ENCODE data around the gene WHRN.

Gene WHRN

DNA sequence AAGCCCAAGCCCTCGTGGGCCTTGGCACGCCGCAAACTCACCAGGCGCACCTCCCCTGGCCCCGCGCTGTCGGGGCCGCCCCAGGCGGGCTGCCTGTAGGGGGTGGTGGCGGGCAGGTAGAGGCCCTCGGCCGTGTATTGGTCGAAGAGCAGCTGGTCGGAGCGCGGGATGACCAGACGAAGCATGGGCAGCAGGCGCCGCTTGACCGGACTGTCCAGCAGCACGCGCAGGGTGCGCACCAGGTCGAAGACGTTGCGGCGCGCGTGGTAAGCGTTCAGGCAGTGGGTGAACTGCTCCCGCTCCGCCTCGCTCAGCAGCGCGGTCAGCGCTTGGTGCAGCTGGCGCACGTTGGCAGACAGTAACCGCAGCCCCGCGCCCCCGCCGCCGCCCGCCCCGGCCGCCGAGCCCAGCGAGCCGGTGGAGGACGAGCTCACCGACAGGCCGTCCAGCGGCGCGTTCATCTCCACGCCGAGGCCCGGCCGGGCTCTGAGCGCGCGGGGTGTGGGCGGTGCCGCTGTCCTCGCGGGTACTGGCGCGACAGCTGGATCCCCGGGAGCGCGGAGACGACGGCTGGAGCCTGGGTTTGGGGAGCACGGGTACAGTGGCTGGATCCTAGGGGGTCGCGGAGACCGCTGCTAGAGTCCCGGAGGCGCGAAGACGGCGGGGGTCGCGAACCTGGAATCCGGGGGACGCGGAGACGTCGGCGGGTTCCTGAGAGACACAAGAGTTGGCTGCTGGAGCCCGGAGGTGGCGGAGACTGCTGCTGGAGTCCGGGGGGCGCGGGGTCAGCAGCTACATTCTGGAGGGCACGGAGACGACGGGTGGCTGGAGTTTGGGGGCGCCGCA is 709 bp downstream of the WHRN start:
- peak; percentile 55 for DNase-seq

GRCh38 chr9:114503522-114504340 is 1.5 kb downstream of the WHRN start:
- no peaks in the 10 kb centered on the region for H3K9me3 Mint-ChIP-seq
- peaks cover 13% of the 10 kb centered on the region for H3K4me1 Mint-ChIP-seq
- no peak for DNase-seq
- CTCF ChIA-PET, result interaction anchor here (1.4 to 10.1 kb wide), 5 partner anchors 15 to 149 kb away, joined by 4 to 96 read pairs (median 6); no protein-coding TSS in a partner anchor
- no peak overlapping the region for H3K27ac Mint-ChIP-seq
- H3K36me3 Mint-ChIP-seq, result no peaks in the 10 kb centered on the region
- peak overlapping the region; percentile 13 for H3K4me3 Mint-ChIP-seq
- peaks cover 89% of the 10 kb centered on the region for H3K27me3 Mint-ChIP-seq

More for the DNA sequence above, 709 bp downstream of the WHRN start:
- H3K4me1 Mint-ChIP-seq, result peaks cover 13% of the 10 kb centered on the region
- peak overlapping the region; percentile 69 for H3K4me3 Mint-ChIP-seq
- H3K9me3 Mint-ChIP-seq, result no peaks in the 10 kb centered on the region
- H3K27ac Mint-ChIP-seq, result no peak overlapping the region
- H3K36me3 Mint-ChIP-seq, result no peaks in the 10 kb centered on the region
- CTCF ChIA-PET, result interaction anchor here (0.6 to 10.1 kb wide), 7 partner anchors 16 to 173 kb away, joined by 3 to 96 read pairs (median 5); no protein-coding TSS in a partner anchor
- H3K27me3 Mint-ChIP-seq, result peaks cover 93% of the 10 kb centered on the region

- peaks cover 13% of the 10 kb centered on the region for H3K4me1 Mint-ChIP-seq
- CTCF ChIA-PET, result interaction anchor here (1.9 to 10.1 kb wide), 3 partner anchors 16 to 150 kb away, joined by 10 to 96 read pairs (median 21); no protein-coding TSS in a partner anchor
- H3K27me3 Mint-ChIP-seq, result peaks cover 83% of the 10 kb centered on the region
- no peak for DNase-seq
- H3K4me3 Mint-ChIP-seq, result no peak overlapping the region
- H3K9me3 Mint-ChIP-seq, result no peaks in the 10 kb centered on the region
- H3K27ac Mint-ChIP-seq, result no peak overlapping the region
- H3K36me3 Mint-ChIP-seq, result no peaks in the 10 kb centered on the region
These were observed 2.3 kb downstream of the WHRN start for GRCh38 chr9:114503009-114503408.

- no peak overlapping the region for H3K4me3 Mint-ChIP-seq
- DNase-seq, result no peak
- H3K36me3 Mint-ChIP-seq, result no peaks in the 10 kb centered on the region
- H3K27me3 Mint-ChIP-seq, result peaks cover 76% of the 10 kb centered on the region
- H3K9me3 Mint-ChIP-seq, result no peaks in the 10 kb centered on the region
- no peak overlapping the region for H3K27ac Mint-ChIP-seq
- peaks cover 13% of the 10 kb centered on the region for H3K4me1 Mint-ChIP-seq
- CTCF ChIA-PET, result interaction anchor here (1.3 to 10.1 kb wide), 4 partner anchors 15 to 151 kb away, joined by 4 to 96 read pairs (median 16); no protein-coding TSS in a partner anchor
These were observed 3.2 kb downstream of the WHRN start for GRCh38 chr9:114501796-114502682.

GRCh38 chr9:114500697-114501292 is 4.5 kb downstream of the WHRN start:
- H3K4me1 Mint-ChIP-seq, result peaks cover 6% of the 10 kb centered on the region
- H3K36me3 Mint-ChIP-seq, result no peaks in the 10 kb centered on the region
- peaks cover 64% of the 10 kb centered on the region for H3K27me3 Mint-ChIP-seq
- CTCF ChIA-PET, result interaction anchor here (1.2 to 1.9 kb wide), 2 partner anchors 13 to 67 kb away, joined by 4 to 10 read pairs; no protein-coding TSS in a partner anchor
- no peaks in the 10 kb centered on the region for H3K9me3 Mint-ChIP-seq
- DNase-seq, result no peak
- no peak overlapping the region for H3K4me3 Mint-ChIP-seq
- H3K27ac Mint-ChIP-seq, result no peak overlapping the region

- Mint-ChIP-seq H3K36me3 (no peaks in the 10 kb centered on the region), H3K27me3 (peaks cover 64% of the 10 kb centered on the region), H3K4me1 (peaks cover 2% of the 10 kb centered on the region), H3K4me3 (no peak overlapping the region), H3K27ac (no peak overlapping the region), H3K9me3 (no peaks in the 10 kb centered on the region)
- CTCF ChIA-PET, result interaction anchor here (1.0 to 1.2 kb wide), 2 partner anchors 14 to 67 kb away, joined by 4 read pairs; no protein-coding TSS in a partner anchor
- no peak for DNase-seq
These were observed 5.2 kb downstream of the WHRN start for GRCh38 chr9:114499941-114500696.

GRCh38 chr9:114499528-114499927 is 5.7 kb downstream of the WHRN start:
- CTCF ChIA-PET, result interaction anchor here (1.0 to 3.4 kb wide), 2 partner anchors 8 to 13 kb away, joined by 4 to 12 read pairs; no protein-coding TSS in a partner anchor
- H3K27ac Mint-ChIP-seq, result no peak overlapping the region
- peaks cover 61% of the 10 kb centered on the region for H3K27me3 Mint-ChIP-seq
- peaks cover 2% of the 10 kb centered on the region for H3K4me1 Mint-ChIP-seq
- H3K36me3 Mint-ChIP-seq, result no peaks in the 10 kb centered on the region
- no peaks in the 10 kb centered on the region for H3K9me3 Mint-ChIP-seq
- no peak overlapping the region for H3K4me3 Mint-ChIP-seq
- no peak for DNase-seq

GRCh38 chr9:114497727-114498382 is 7.4 kb downstream of the WHRN start:
- Mint-ChIP-seq H3K9me3 (no peaks in the 10 kb centered on the region), H3K36me3 (no peaks in the 10 kb centered on the region), H3K4me1 (peaks cover 2% of the 10 kb centered on the region), H3K27ac (no peak overlapping the region), H3K27me3 (peaks cover 50% of the 10 kb centered on the region), H3K4me3 (no peak overlapping the region)
- CTCF ChIA-PET, result interaction anchor here (0.5 to 3.4 kb wide), 6 partner anchors 10 to 156 kb away, joined by 4 to 12 read pairs (median 6); no protein-coding TSS in a partner anchor
- no peak for DNase-seq

GRCh38 chr9:114497236-114497635 is 8.0 kb downstream of the WHRN start:
- CTCF ChIA-PET, result interaction anchor here (1.3 to 3.4 kb wide), 4 partner anchors 9 to 156 kb away, joined by 4 to 12 read pairs (median 8); no protein-coding TSS in a partner anchor
- Mint-ChIP-seq H3K9me3 (no peaks in the 10 kb centered on the region), H3K4me1 (peaks cover 2% of the 10 kb centered on the region), H3K4me3 (no peak overlapping the region), H3K27ac (no peak overlapping the region), H3K27me3 (peaks cover 44% of the 10 kb centered on the region), H3K36me3 (no peaks in the 10 kb centered on the region)
- DNase-seq, result no peak

- Mint-ChIP-seq H3K4me1 (peaks cover 2% of the 10 kb centered on the region), H3K4me3 (no peak overlapping the region), H3K27me3 (peaks cover 38% of the 10 kb centered on the region), H3K36me3 (no peaks in the 10 kb centered on the region), H3K27ac (no peak overlapping the region), H3K9me3 (no peaks in the 10 kb centered on the region)
- DNase-seq, result no peak
- CTCF ChIA-PET, result interaction anchor here (0.9 to 3.4 kb wide), 4 partner anchors 9 to 157 kb away, joined by 3 to 12 read pairs (median 6); no protein-coding TSS in a partner anchor
These were observed 9.3 kb downstream of the WHRN start for GRCh38 chr9:114496011-114496410.

- H3K9me3 Mint-ChIP-seq, result no peaks in the 10 kb centered on the region
- peaks cover 2% of the 10 kb centered on the region for H3K4me1 Mint-ChIP-seq
- no peaks in the 10 kb centered on the region for H3K36me3 Mint-ChIP-seq
- H3K27ac Mint-ChIP-seq, result no peak overlapping the region
- no peak for DNase-seq
- no peak overlapping the region for H3K4me3 Mint-ChIP-seq
- CTCF ChIA-PET, result interaction anchor here (0.9 to 2.4 kb wide), 3 partner anchors 8 to 159 kb away, joined by 3 to 5 read pairs (median 5); no protein-coding TSS in a partner anchor
- H3K27me3 Mint-ChIP-seq, result peaks cover 30% of the 10 kb centered on the region
These were observed 10.3 kb downstream of the WHRN start for GRCh38 chr9:114494776-114495569.

Measured in activated naive CD4-positive, alpha-beta T cell treated with anti-CD3 and anti-CD28 coated beads, Interleukin-2, amount 10 ng/mL, durations not matched to agents 7 days and 5 days (primary cell).